Activated T-cell treated with anti-CD3 and anti-CD28 coated beads for 1 hour (primary cell): ENCODE results near the gene LIM2.
"Not testable (repeated sequence)": the region's sequence is repeated elsewhere in the genome, so short reads cannot be mapped to it uniquely, and the experiment has no call there.

Source experiments
- DNase-seq: peaks from one replicate; pipeline ENCODE4 v3.0.0-alpha.2; 2020; ENCODE audit warnings: low read depth

The LIM2 gene

GRCh38 chr19:51387924-51388389 is at the start of gene LIM2:
Gene LIM2, minus strand, starts transcription at chr19:51387974. Its CDS starts 531 bp downstream, at chr19:51387443.
- no peak for DNase-seq

- no peak for DNase-seq
Observed at GRCh38 chr19:51434456-51434855, 46.7 kb upstream of the LIM2 start.

GRCh38 chr19:51433043-51433442 is 45.3 kb upstream of the LIM2 start:
- DNase-seq: no peak

GRCh38 chr19:51431124-51431523 is 43.4 kb upstream of the LIM2 start:
- DNase-seq: no peak

- DNase-seq: no peak
Observed at GRCh38 chr19:51430221-51430620, 42.4 kb upstream of the LIM2 start.

- no peak for DNase-seq
Observed at GRCh38 chr19:51427201-51427600, 39.4 kb upstream of the LIM2 start.

GRCh38 chr19:51422053-51422448 is 34.3 kb upstream of the LIM2 start:
- DNase-seq: peak; percentile 84

- no peak for DNase-seq
Observed at GRCh38 chr19:51421229-51422052, 33.7 kb upstream of the LIM2 start.

GRCh38 chr19:51420511-51420910 is 32.7 kb upstream of the LIM2 start:
- DNase-seq: not testable (repeated sequence)

- no peak for DNase-seq
Observed at GRCh38 chr19:51418707-51419106, 30.9 kb upstream of the LIM2 start.

- no peak for DNase-seq
Observed at GRCh38 chr19:51417810-51418157, 30.0 kb upstream of the LIM2 start.

GRCh38 chr19:51417107-51417809 is 29.5 kb upstream of the LIM2 start, which contains the start of gene SIGLEC10:
Gene SIGLEC10, minus strand, starts transcription at chr19:51417642. Its CDS starts 61 bp downstream, at chr19:51417581.
- DNase-seq: no peak

- DNase-seq: not testable (repeated sequence)
Observed at GRCh38 chr19:51416422-51416821, 28.6 kb upstream of the LIM2 start.

- no peak for DNase-seq
Observed at GRCh38 chr19:51415187-51415586, 27.4 kb upstream of the LIM2 start.

GRCh38 chr19:51410950-51411748 is 23.4 kb upstream of the LIM2 start:
- no peak for DNase-seq

- DNase-seq: no peak
Observed at GRCh38 chr19:51407511-51408131, 19.8 kb upstream of the LIM2 start.

- no peak for DNase-seq
Observed at GRCh38 chr19:51402117-51402516, 14.3 kb upstream of the LIM2 start.

- DNase-seq: not testable (repeated sequence)
Observed at GRCh38 chr19:51399936-51400335, 12.2 kb upstream of the LIM2 start.

- no peak for DNase-seq
Observed at GRCh38 chr19:51399231-51399630, 11.5 kb upstream of the LIM2 start.

- DNase-seq: no peak
Observed at GRCh38 chr19:51398096-51398704, 10.4 kb upstream of the LIM2 start.

GRCh38 chr19:51397453-51397852 is 9.7 kb upstream of the LIM2 start:
- DNase-seq: not testable (repeated sequence)
